ENCODE data around the gene ELL. TPM values are rescaled to one million over a fixed set of nuclear protein-coding genes. Genes with fewer than 3 reads are reported as not detected.

ELL gene
- total RNA-seq, 1 experiment from 2014 or later, result 17.0 TPM

DNA sequence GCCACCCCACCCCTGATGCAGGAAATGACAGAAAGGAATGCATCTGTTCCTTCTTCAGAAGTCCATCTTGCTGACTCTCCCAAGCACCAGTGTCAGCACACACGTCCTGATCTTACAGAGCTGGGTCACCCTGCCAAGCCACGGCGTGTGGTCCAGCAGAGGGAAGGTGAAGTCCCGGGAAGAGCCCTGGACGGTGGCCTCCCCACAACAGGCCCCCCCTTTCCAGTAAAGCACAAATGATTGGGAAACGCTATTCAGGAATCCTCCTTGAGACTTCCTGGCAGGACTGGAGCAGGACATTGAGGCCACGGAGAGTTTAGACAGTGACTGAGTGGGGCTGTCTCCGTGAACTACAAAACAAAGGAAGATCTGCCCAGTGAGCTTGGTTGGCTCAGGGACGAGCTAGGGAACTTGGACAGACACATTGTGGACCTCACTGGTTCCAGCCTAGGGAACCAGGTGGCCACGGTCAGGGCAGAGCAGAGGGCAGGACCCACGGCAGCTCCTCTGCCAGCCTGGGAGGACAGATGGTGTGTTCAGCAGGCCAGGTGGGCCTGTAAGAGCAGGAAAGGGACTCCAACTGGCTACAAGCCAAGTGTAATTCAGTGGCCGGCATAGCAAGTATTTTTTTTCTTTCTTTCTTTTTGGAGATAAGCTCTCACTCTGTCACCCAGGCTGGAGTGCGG is 41.7 kb downstream of the ELL start:
- H2BK120ac ChIP-seq (ENCODE audit: low read depth, low read length, poor library complexity, severe bottlenecking), result no peak overlapping the region
- no peak overlapping the region for H2AFZ ChIP-seq (ENCODE audit: low read length)
- H3K9ac ChIP-seq (ENCODE audit: extremely low read depth, insufficient read length, low read length), result no peak overlapping the region
- no peak overlapping the region for H3K4ac ChIP-seq (ENCODE audit: low read depth, low read length)
- DNase-seq, result no peak
- H3K36me3 Mint-ChIP-seq (ENCODE audit: insufficient read depth in 1 of 3, low read depth in 3 of 3), result peaks cover under 1 to 3% (median 2%) of the 10 kb centered on the region in 3 experiments; a peak in 2 of 7 replicates
- no peak overlapping the region for H2BK5ac ChIP-seq (ENCODE audit: insufficient read length, low read length)
- TF ChIP-seq, protein P1, sequence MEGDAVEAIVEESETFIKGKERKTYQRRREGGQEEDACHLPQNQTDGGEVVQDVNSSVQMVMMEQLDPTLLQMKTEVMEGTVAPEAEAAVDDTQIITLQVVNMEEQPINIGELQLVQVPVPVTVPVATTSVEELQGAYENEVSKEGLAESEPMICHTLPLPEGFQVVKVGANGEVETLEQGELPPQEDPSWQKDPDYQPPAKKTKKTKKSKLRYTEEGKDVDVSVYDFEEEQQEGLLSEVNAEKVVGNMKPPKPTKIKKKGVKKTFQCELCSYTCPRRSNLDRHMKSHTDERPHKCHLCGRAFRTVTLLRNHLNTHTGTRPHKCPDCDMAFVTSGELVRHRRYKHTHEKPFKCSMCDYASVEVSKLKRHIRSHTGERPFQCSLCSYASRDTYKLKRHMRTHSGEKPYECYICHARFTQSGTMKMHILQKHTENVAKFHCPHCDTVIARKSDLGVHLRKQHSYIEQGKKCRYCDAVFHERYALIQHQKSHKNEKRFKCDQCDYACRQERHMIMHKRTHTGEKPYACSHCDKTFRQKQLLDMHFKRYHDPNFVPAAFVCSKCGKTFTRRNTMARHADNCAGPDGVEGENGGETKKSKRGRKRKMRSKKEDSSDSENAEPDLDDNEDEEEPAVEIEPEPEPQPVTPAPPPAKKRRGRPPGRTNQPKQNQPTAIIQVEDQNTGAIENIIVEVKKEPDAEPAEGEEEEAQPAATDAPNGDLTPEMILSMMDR (conservative IDR thresholded peaks at IDR 0.05), result no peak
- no peaks in the 10 kb centered on the region for H3K79me1 ChIP-seq (ENCODE audit: insufficient read depth, low read depth, low read length, poor library complexity, severe bottlenecking)
- H3K23me2 ChIP-seq (ENCODE audit: insufficient read length, low read depth, low read length, poor library complexity, severe bottlenecking), result no peaks in the 10 kb centered on the region
- no peaks in the 10 kb centered on the region; the same call in 1 of the 2 replicates for H3K4me1 ChIP-seq (ENCODE audit: insufficient read depth, low read length)
- WGBS (ENCODE audit: extremely low coverage, insufficient read length, low lambda C conversion rate), result no CpG with 5 or more reads among the region's 13 CpGs
- H2BK15ac ChIP-seq (ENCODE audit: low read depth, low read length), result no peak overlapping the region
- H2AK5ac ChIP-seq (ENCODE audit: insufficient read length, low read length), result no peak overlapping the region
- H3K27ac Mint-ChIP-seq, result peak overlapping the region in 1 of 3 experiments; percentile 83; a peak in 3 of 7 replicates
- no peak overlapping the region for H2BK12ac ChIP-seq (ENCODE audit: insufficient read length, low read depth, low read length)
- no peaks in the 10 kb centered on the region; a peak in 1 of 5 replicates for H3K9me3 Mint-ChIP-seq
- H3K23ac ChIP-seq (ENCODE audit: insufficient read length, low read depth, low read length), result no peak overlapping the region
- H4K20me1 ChIP-seq (ENCODE audit: control insufficient read depth, insufficient read depth, insufficient read length), result no peaks in the 10 kb centered on the region
- H4K5ac ChIP-seq (ENCODE audit: insufficient read length, low read depth, low read length), result no peak overlapping the region
- no peak overlapping the region for H2BK20ac ChIP-seq (ENCODE audit: low read depth, low read length, poor library complexity, severe bottlenecking)
- H4K8ac ChIP-seq (replicated peaks; ENCODE audit: insufficient read length, low read depth, low read length), result no peak overlapping the region
- no peak overlapping the region for H3K18ac ChIP-seq (ENCODE audit: insufficient read length, low read depth, low read length)
- H3K14ac ChIP-seq (ENCODE audit: insufficient read depth, low read length), result no peak overlapping the region
- H3K4me2 ChIP-seq (ENCODE audit: insufficient read depth, insufficient read length, low read length), result no peak overlapping the region
- H3K27ac ChIP-seq (ENCODE audit: insufficient read length, low read depth, low read length), result no peak overlapping the region
- H3K27me3 Mint-ChIP-seq (ENCODE audit: low read depth), result no peaks in the 10 kb centered on the region
- H3K9me3 ChIP-seq (ENCODE audit: control insufficient read depth, low read depth, low read length), result no peaks in the 10 kb centered on the region
- H4K91ac ChIP-seq (ENCODE audit: insufficient read length, low read depth, low read length), result no peak overlapping the region
- H3K27me3 ChIP-seq (ENCODE audit: insufficient read depth, low read length), result no peaks in the 10 kb centered on the region
- H3K4me3 Mint-ChIP-seq, result no peak overlapping the region
- H3K4me1 Mint-ChIP-seq, result peaks cover 23 to 32% of the 10 kb centered on the region in 2 experiments
- no peaks in the 10 kb centered on the region; the same call in 1 of the 2 replicates for H3K79me2 ChIP-seq (ENCODE audit: insufficient read depth, low read length)
- no peak overlapping the region for H3T11ph ChIP-seq (ENCODE audit: low read length)
- H3K56ac ChIP-seq (ENCODE audit: insufficient read length, low read depth, low read length), result no peak overlapping the region
